Calu3 (cell line): ENCODE measurements around the gene CDH13. TPM values are rescaled to one million over a fixed set of nuclear protein-coding genes. Genes with fewer than 3 reads are reported as not detected.

Source experiments
- BruUV-seq: library from RNA; stranded (reverse); fragments of 400-500 nt; replicated peaks from 2 replicates; lab custom pipeline; 2021; lab: Mats Ljungman, UMichigan
- CTCF ChIA-PET: fragments of 300-600 bp; sonication (Branson Sonifier 250); formaldehyde crosslinking; loops from one replicate; lab custom pipeline; 2022; ENCODE audit warnings: antibody characterized with exemption; lab: Charles Lee
- DNase-seq: peaks from one replicate; pipeline ENCODE4 v3.0.0; 2022
- H3K27ac Mint-ChIP-seq: one replicate; pipeline ENCODE4 v1.8.0; 2022; ENCODE audit warnings: mixed read lengths; ENCODE audit not compliant: unreplicated experiment
- H3K27me3 Mint-ChIP-seq: one replicate; pipeline ENCODE4 v1.8.0; 2022; ENCODE audit warnings: mixed read lengths; ENCODE audit not compliant: unreplicated experiment
- H3K36me3 Mint-ChIP-seq: one replicate; pipeline ENCODE4 v1.8.0; 2022; ENCODE audit warnings: mild to moderate bottlenecking, moderate library complexity, mixed read lengths; ENCODE audit not compliant: insufficient read depth, unreplicated experiment
- H3K4me1 Mint-ChIP-seq: one replicate; pipeline ENCODE4 v1.8.0; 2022; ENCODE audit warnings: mild to moderate bottlenecking, low read depth, mixed read lengths; ENCODE audit not compliant: unreplicated experiment
- H3K4me3 Mint-ChIP-seq: one replicate; pipeline ENCODE4 v1.8.0; 2022; ENCODE audit warnings: mild to moderate bottlenecking, low read depth, moderate library complexity, mixed read lengths; ENCODE audit not compliant: unreplicated experiment
- H3K9me3 Mint-ChIP-seq: one replicate; pipeline ENCODE4 v1.8.0; 2022; ENCODE audit warnings: low read depth, mixed read lengths; ENCODE audit not compliant: unreplicated experiment
- intact Hi-C: fragments of 100-400 bp; cut with micrococcal nuclease; formaldehyde crosslinking; loops from one replicate; pipeline ENCODE4 v1.10.0; 2022; ENCODE audit not compliant: unreplicated experiment
- total RNA-seq: library from RNA; stranded (reverse); gene quantifications from 2 replicates; pipeline ENCODE4 v1.2.3, GENCODE V29; 2022
- TF ChIP-seq, protein P1 (sequence below): fragments of 200-600 bp; IDR thresholded peaks from one replicate; pipeline ENCODE4 v1.8.0; 2022; ENCODE audit warnings: antibody characterized with exemption; ENCODE audit not compliant: unreplicated experiment

CDH13 gene
- total RNA-seq, 1 experiment from 2014 or later = not detected

DNA sequence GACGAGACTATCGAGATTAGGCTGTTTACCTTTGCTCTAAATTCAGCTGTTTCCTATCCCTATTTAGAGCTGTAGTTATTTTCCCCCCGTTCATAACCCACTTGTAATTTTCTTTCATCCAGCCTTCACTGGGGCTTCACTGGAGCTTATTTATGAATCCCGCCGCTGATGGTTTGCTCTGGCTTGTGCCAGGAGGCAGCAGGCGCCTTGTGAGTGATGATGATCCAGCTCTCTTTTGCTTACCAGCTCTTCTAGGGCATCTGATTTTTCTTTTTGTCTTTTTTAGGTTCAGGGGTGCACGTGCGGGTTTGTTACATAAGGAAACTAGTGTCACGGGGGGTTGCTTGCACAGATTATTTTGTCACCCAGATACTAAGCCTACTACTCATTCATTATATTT lies 37.4 kb upstream of the CDH13 start:
- intact Hi-C loops = no loop called here
- no peak overlapping the region for H3K4me3 Mint-ChIP-seq
- H3K9me3 Mint-ChIP-seq = peaks cover 4% of the 10 kb centered on the region
- no peaks in the 10 kb centered on the region for H3K4me1 Mint-ChIP-seq
- CTCF ChIA-PET = no interaction called here
- H3K36me3 Mint-ChIP-seq = no peaks in the 10 kb centered on the region
- H3K27me3 Mint-ChIP-seq = peaks cover 10% of the 10 kb centered on the region
- no peak overlapping the region for H3K27ac Mint-ChIP-seq
- no TSS peak for BruUV-seq
- DNase-seq = no peak
- TF ChIP-seq, protein P1, sequence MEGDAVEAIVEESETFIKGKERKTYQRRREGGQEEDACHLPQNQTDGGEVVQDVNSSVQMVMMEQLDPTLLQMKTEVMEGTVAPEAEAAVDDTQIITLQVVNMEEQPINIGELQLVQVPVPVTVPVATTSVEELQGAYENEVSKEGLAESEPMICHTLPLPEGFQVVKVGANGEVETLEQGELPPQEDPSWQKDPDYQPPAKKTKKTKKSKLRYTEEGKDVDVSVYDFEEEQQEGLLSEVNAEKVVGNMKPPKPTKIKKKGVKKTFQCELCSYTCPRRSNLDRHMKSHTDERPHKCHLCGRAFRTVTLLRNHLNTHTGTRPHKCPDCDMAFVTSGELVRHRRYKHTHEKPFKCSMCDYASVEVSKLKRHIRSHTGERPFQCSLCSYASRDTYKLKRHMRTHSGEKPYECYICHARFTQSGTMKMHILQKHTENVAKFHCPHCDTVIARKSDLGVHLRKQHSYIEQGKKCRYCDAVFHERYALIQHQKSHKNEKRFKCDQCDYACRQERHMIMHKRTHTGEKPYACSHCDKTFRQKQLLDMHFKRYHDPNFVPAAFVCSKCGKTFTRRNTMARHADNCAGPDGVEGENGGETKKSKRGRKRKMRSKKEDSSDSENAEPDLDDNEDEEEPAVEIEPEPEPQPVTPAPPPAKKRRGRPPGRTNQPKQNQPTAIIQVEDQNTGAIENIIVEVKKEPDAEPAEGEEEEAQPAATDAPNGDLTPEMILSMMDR = no peak

DNA sequence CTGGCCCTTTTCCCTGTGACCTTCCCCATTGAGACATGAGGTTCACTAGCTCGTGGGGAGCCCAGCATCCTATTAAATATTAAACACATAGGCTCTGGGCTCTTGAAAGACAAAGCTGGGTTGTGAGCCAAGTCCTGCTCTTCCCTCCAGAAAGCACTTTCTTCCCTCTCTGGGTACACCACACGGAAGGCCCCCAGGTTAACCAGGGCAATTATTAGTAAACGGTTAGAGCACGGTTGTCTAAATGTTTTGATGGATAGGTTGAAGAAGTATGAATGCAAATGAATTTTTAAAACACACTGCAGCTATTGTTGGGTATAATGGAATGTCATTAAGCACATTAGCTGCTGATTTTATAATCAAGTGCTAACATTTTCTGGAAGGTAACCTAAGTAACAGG lies 32.7 kb upstream of the CDH13 start:
- no peaks in the 10 kb centered on the region for H3K36me3 Mint-ChIP-seq
- H3K9me3 Mint-ChIP-seq = peaks cover 16% of the 10 kb centered on the region
- no peaks in the 10 kb centered on the region for H3K4me1 Mint-ChIP-seq
- intact Hi-C loops = no loop called here
- no peak overlapping the region for H3K4me3 Mint-ChIP-seq
- H3K27me3 Mint-ChIP-seq = no peaks in the 10 kb centered on the region
- CTCF ChIA-PET = no interaction called here
- TF ChIP-seq, protein P1 = no peak
- H3K27ac Mint-ChIP-seq = no peak overlapping the region
- no peak for DNase-seq
- no TSS peak for BruUV-seq

DNA sequence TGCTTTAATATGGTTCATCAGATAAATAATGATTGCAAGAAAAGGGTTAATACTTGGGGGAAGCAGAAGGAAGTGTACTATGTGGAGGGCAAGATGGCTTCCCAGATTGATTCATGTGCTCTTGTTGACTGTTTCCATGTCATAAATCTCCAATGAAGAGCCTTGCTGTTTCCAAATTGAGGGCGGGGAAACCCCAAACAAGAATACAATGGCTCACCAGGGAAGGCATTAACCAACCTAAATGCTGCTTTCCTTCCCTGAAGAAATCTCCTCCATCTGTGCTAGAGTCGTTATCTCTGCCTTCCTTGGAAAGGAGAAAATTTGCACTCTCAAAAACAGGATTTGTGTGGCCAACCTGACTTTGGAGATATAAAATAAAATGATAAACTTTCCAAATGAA lies 28.0 kb upstream of the CDH13 start:
- H3K27me3 Mint-ChIP-seq = no peaks in the 10 kb centered on the region
- no TSS peak for BruUV-seq
- intact Hi-C loops = no loop called here
- H3K36me3 Mint-ChIP-seq = no peaks in the 10 kb centered on the region
- H3K4me1 Mint-ChIP-seq = no peaks in the 10 kb centered on the region
- H3K27ac Mint-ChIP-seq = no peak overlapping the region
- DNase-seq = no peak
- CTCF ChIA-PET = interaction anchor here (0.6 to 0.8 kb wide), 2 partner anchors 596 to 1367 kb away, joined by 3 to 4 read pairs; no protein-coding TSS in a partner anchor
- peaks cover 14% of the 10 kb centered on the region for H3K9me3 Mint-ChIP-seq
- H3K4me3 Mint-ChIP-seq = no peak overlapping the region
- TF ChIP-seq, protein P1 = no peak

DNA sequence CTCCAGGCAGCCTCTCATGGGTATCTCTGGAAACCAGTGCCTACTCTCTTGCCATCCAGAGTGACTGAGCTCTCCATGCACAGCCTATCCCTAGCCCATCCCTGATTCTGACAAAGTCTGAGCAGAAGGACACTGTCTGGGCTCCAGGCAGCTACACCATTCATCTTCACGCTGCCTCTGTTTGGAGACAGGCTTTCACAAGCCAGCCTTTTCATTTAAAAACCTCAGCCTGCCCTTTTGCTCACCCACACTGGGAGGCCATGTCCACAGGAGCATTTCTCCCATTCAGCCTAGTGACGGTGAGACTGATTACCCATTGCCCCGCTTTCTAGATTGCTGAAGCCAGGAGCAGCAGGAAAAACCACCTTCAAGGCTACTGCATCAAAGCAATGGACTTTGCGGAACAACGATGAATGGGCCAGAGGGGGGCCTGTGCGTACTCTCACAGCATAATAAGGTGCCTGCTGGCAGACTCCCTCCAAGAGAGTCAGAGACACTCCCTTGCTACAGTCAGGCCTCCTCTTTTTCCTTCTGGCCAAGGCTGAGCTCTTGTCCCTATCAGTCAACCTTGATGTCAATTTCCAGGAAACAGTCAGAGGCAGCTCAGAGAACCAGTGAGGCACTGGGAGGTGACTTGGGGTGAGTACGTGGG lies 24.7 kb upstream of the CDH13 start:
- peaks cover 12% of the 10 kb centered on the region for H3K9me3 Mint-ChIP-seq
- H3K4me3 Mint-ChIP-seq = no peak overlapping the region
- DNase-seq = no peak
- CTCF ChIA-PET = no interaction called here
- H3K36me3 Mint-ChIP-seq = no peaks in the 10 kb centered on the region
- no peaks in the 10 kb centered on the region for H3K4me1 Mint-ChIP-seq
- no peaks in the 10 kb centered on the region for H3K27me3 Mint-ChIP-seq
- H3K27ac Mint-ChIP-seq = no peak overlapping the region
- no TSS peak for BruUV-seq
- intact Hi-C loops = no loop called here
- TF ChIP-seq, protein P1 = no peak
